Mucosa of rectum (tissue), 2 donors: ENCODE data around the gene SLC12A2.

Source experiments
- H3K27ac ChIP-seq, 2 donors: one replicate each; pipeline ENCODE4 v1.7.0; 2013; ENCODE audit warnings: inconsistent platforms in 2 of 2, low read depth in 2 of 2, low read length in 2 of 2
- H3K27me3 ChIP-seq, 2 donors: one replicate each; pipeline ENCODE4 v1.7.0; 2013; ENCODE audit warnings: low read length in 2 of 2; ENCODE audit not compliant: control insufficient read depth in 2 of 2, insufficient read depth in 2 of 2
- H3K36me3 ChIP-seq, 2 donors: one replicate each; pipeline ENCODE4 v1.7.0; 2013; ENCODE audit warnings: low read length in 2 of 2; ENCODE audit not compliant: control insufficient read depth in 2 of 2, insufficient read depth in 2 of 2
- H3K4me1 ChIP-seq, 2 donors: one replicate each; pipeline ENCODE4 v1.7.0; 2013; ENCODE audit warnings: low read length in 2 of 2, mild to moderate bottlenecking in 1 of 2; ENCODE audit not compliant: control insufficient read depth in 2 of 2, insufficient read depth in 2 of 2
- H3K4me3 ChIP-seq, 2 donors: one replicate each; pipeline ENCODE4 v1.7.0; 2013; ENCODE audit warnings: low read length in 2 of 2
- H3K9ac ChIP-seq, 2 donors: one replicate each; pipeline ENCODE4 v1.7.0; 2013; ENCODE audit warnings: low read length in 2 of 2, low read depth in 1 of 2, mild to moderate bottlenecking in 1 of 2
- H3K9me3 ChIP-seq, 2 donors: one replicate each; pipeline ENCODE4 v1.7.0; 2013; ENCODE audit warnings: low read length in 2 of 2; ENCODE audit not compliant: control insufficient read depth in 2 of 2
- donor health status: healthy.
- donor health status: Normal muscosa, but diverticular disease.

Gene SLC12A2

GRCh38 chr5:128146671-128147070 is 63.1 kb downstream of the SLC12A2 start:
- Histone ChIP-seq H3K27ac (no peak overlapping the region), H3K27me3 (no peaks in the 10 kb centered on the region), H3K4me3 (no peak overlapping the region), H3K36me3 (peaks cover 21 to 45% of the 10 kb centered on the region in 2 donors), H3K9me3 (no peaks in the 10 kb centered on the region), H3K9ac (no peak overlapping the region), H3K4me1 (no peaks in the 10 kb centered on the region)

- Histone ChIP-seq H3K27ac (no peak overlapping the region), H3K27me3 (no peaks in the 10 kb centered on the region), H3K4me3 (no peak overlapping the region), H3K36me3 (peaks cover 38 to 45% of the 10 kb centered on the region in 2 donors), H3K4me1 (no peaks in the 10 kb centered on the region), H3K9me3 (no peaks in the 10 kb centered on the region), H3K9ac (no peak overlapping the region)
These were observed 71.4 kb downstream of the SLC12A2 start for GRCh38 chr5:128154943-128155342.

- Histone ChIP-seq H3K36me3 (peaks cover 38 to 48% of the 10 kb centered on the region in 2 donors), H3K4me3 (no peak overlapping the region), H3K4me1 (no peaks in the 10 kb centered on the region), H3K9ac (no peak overlapping the region), H3K27me3 (no peaks in the 10 kb centered on the region), H3K9me3 (no peaks in the 10 kb centered on the region), H3K27ac (no peak overlapping the region)
These were observed 72.2 kb downstream of the SLC12A2 start for GRCh38 chr5:128155776-128156175.

- Histone ChIP-seq H3K9me3 (no peaks in the 10 kb centered on the region), H3K4me3 (no peak overlapping the region), H3K27me3 (no peaks in the 10 kb centered on the region), H3K27ac (no peak overlapping the region), H3K36me3 (peaks cover 38 to 45% of the 10 kb centered on the region in 2 donors), H3K4me1 (no peaks in the 10 kb centered on the region), H3K9ac (no peak overlapping the region)
These were observed 73.0 kb downstream of the SLC12A2 start for GRCh38 chr5:128156521-128156920.

GRCh38 chr5:128158342-128158741 is 74.8 kb downstream of the SLC12A2 start:
- no peaks in the 10 kb centered on the region for H3K4me1 ChIP-seq
- peaks cover 41 to 45% of the 10 kb centered on the region in 2 donors for H3K36me3 ChIP-seq
- H3K9ac ChIP-seq = no peak overlapping the region
- no peak overlapping the region for H3K4me3 ChIP-seq
- no peaks in the 10 kb centered on the region for H3K27me3 ChIP-seq
- H3K27ac ChIP-seq = no peak overlapping the region
- H3K9me3 ChIP-seq = no peaks in the 10 kb centered on the region

- H3K9ac ChIP-seq = no peak overlapping the region
- H3K9me3 ChIP-seq = no peaks in the 10 kb centered on the region
- no peaks in the 10 kb centered on the region for H3K27me3 ChIP-seq
- no peaks in the 10 kb centered on the region for H3K4me1 ChIP-seq
- peaks cover 24 to 31% of the 10 kb centered on the region in 2 donors for H3K36me3 ChIP-seq
- H3K27ac ChIP-seq = no peak overlapping the region
- no peak overlapping the region for H3K4me3 ChIP-seq
These were observed 80.4 kb downstream of the SLC12A2 start for GRCh38 chr5:128163991-128164390.

GRCh38 chr5:128169401-128170017 is 85.9 kb downstream of the SLC12A2 start:
- H3K27ac ChIP-seq = no peak overlapping the region
- peaks cover 11 to 12% of the 10 kb centered on the region in 2 donors for H3K36me3 ChIP-seq
- H3K9me3 ChIP-seq = no peaks in the 10 kb centered on the region
- no peaks in the 10 kb centered on the region for H3K4me1 ChIP-seq
- no peak overlapping the region for H3K9ac ChIP-seq
- no peaks in the 10 kb centered on the region for H3K27me3 ChIP-seq
- no peak overlapping the region for H3K4me3 ChIP-seq

GRCh38 chr5:128172102-128172501 is 88.5 kb downstream of the SLC12A2 start:
- H3K4me3 ChIP-seq = no peak overlapping the region
- no peak overlapping the region for H3K27ac ChIP-seq
- H3K36me3 ChIP-seq = peaks cover 12 to 17% of the 10 kb centered on the region in 2 donors
- H3K9me3 ChIP-seq = no peaks in the 10 kb centered on the region
- H3K27me3 ChIP-seq = no peaks in the 10 kb centered on the region
- no peaks in the 10 kb centered on the region for H3K4me1 ChIP-seq
- H3K9ac ChIP-seq = no peak overlapping the region

GRCh38 chr5:128174951-128175350 is 91.4 kb downstream of the SLC12A2 start:
- H3K4me3 ChIP-seq = no peak overlapping the region
- no peak overlapping the region for H3K9ac ChIP-seq
- H3K27me3 ChIP-seq = no peaks in the 10 kb centered on the region
- no peaks in the 10 kb centered on the region for H3K4me1 ChIP-seq
- H3K9me3 ChIP-seq = no peaks in the 10 kb centered on the region
- no peak overlapping the region for H3K27ac ChIP-seq
- H3K36me3 ChIP-seq = peaks cover 16 to 19% of the 10 kb centered on the region in 2 donors

GRCh38 chr5:128192368-128192767 is 108.8 kb downstream of the SLC12A2 start:
- Histone ChIP-seq H3K27me3 (no peaks in the 10 kb centered on the region), H3K27ac (no peak overlapping the region), H3K4me1 (no peaks in the 10 kb centered on the region), H3K9me3 (no peaks in the 10 kb centered on the region), H3K4me3 (no peak overlapping the region), H3K9ac (no peak overlapping the region), H3K36me3 (peaks cover 15 to 23% of the 10 kb centered on the region in 2 donors)
